Measurements from ENCODE around the gene SNRNP200. TPM values are rescaled to one million over a fixed set of nuclear protein-coding genes. Genes with fewer than 3 reads are reported as not detected.

The SNRNP200 gene
- total RNA-seq, 1 donor from 2014 or later, result 64.1 TPM

Other genes with a start within 250 kb of the SNRNP200 start
- not detected in 2 replicates for gene ADRA2B, start 189.0 kb downstream of the SNRNP200 start, total RNA-seq
- gene ASTL, start 167.0 kb downstream of the SNRNP200 start, total RNA-seq, result 0.07 TPM in 1 of 2 replicates, not detected in the other
- 0.42 and 0.53 TPM in 2 replicates for gene DUSP2, start 160.1 kb downstream of the SNRNP200 start, total RNA-seq
- gene STARD7, start 96.7 kb downstream of the SNRNP200 start, total RNA-seq, result 159 and 229 TPM in 2 replicates
- gene TMEM127, start 39.5 kb downstream of the SNRNP200 start, total RNA-seq, result 17.1 and 22.4 TPM in 2 replicates
- gene CIAO1, start 39.3 kb downstream of the SNRNP200 start, total RNA-seq, result 96.7 and 106 TPM in 2 replicates
- gene ITPRIPL1, start 19.8 kb upstream of the SNRNP200 start, total RNA-seq, result 1.3 and 5.4 TPM in 2 replicates
- gene NCAPH, start 30.2 kb upstream of the SNRNP200 start, total RNA-seq, result 17.7 and 29.2 TPM in 2 replicates
- not detected in 2 replicates for gene NEURL3, start 199.8 kb upstream of the SNRNP200 start, total RNA-seq
- 10.0 and 10.9 TPM in 2 replicates for gene ARID5A, start 231.2 kb upstream of the SNRNP200 start, total RNA-seq

Data from pulmonary artery endothelial cell (primary cell).